HG02588 (cell line): Measurements from ENCODE around the gene MCU.

ENCODE experiments used
- ATAC-seq: cut with Tn5 transposase; IDR thresholded peaks from one replicate; pipeline ENCODE4 v1.9.1; 2021; ENCODE audit warnings: mild to moderate bottlenecking, moderate library complexity; ENCODE audit not compliant: unreplicated experiment

MCU gene

GRCh38 chr10:72800000-72800740 is 108.2 kb downstream of the MCU start:
- no peak for ATAC-seq

- no peak for ATAC-seq
Measured at GRCh38 chr10:72800741-72801092, 108.8 kb downstream of the MCU start.

GRCh38 chr10:72801263-72801868 is 109.4 kb downstream of the MCU start:
- no peak for ATAC-seq

- no peak for ATAC-seq
Measured at GRCh38 chr10:72802332-72802731, 110.4 kb downstream of the MCU start.

GRCh38 chr10:72802763-72803505 is 111.0 kb downstream of the MCU start:
- no peak for ATAC-seq

- no peak for ATAC-seq
Measured at GRCh38 chr10:72808001-72808400, 116.1 kb downstream of the MCU start.

GRCh38 chr10:72809006-72809405 is 117.1 kb downstream of the MCU start:
- ATAC-seq, result no peak

GRCh38 chr10:72810976-72811375 is 119.0 kb downstream of the MCU start:
- no peak for ATAC-seq

- ATAC-seq, result no peak
Measured at GRCh38 chr10:72812415-72812752, 120.4 kb downstream of the MCU start.

GRCh38 chr10:72812753-72813430 is 120.9 kb downstream of the MCU start:
- no peak for ATAC-seq

- ATAC-seq, result no peak
Measured at GRCh38 chr10:72814099-72814790, 122.3 kb downstream of the MCU start.

- ATAC-seq, result no peak
Measured at GRCh38 chr10:72816565-72816964, 124.6 kb downstream of the MCU start.

GRCh38 chr10:72818076-72818475 is 126.1 kb downstream of the MCU start:
- ATAC-seq, result no peak

GRCh38 chr10:72819053-72819452 is 127.1 kb downstream of the MCU start:
- ATAC-seq, result no peak

- ATAC-seq, result no peak
Measured at GRCh38 chr10:72821606-72822005, 129.7 kb downstream of the MCU start.

GRCh38 chr10:72822342-72822986 is 130.5 kb downstream of the MCU start:
- ATAC-seq, result no peak

GRCh38 chr10:72825163-72825562 is 133.2 kb downstream of the MCU start:
- ATAC-seq, result no peak

GRCh38 chr10:72826346-72826745 is 134.4 kb downstream of the MCU start:
- ATAC-seq, result no peak

GRCh38 chr10:72828294-72828693 is 136.4 kb downstream of the MCU start:
- no peak for ATAC-seq

GRCh38 chr10:72830625-72831024 is 138.7 kb downstream of the MCU start:
- ATAC-seq, result no peak
